Glutamatergic neuron (in vitro differentiated cells): ENCODE data around the gene GIMAP7. TPM values are rescaled to one million over a fixed set of nuclear protein-coding genes. Genes with fewer than 3 reads are reported as not detected.
"Not testable (repeated sequence)": the region's sequence is repeated elsewhere in the genome, so short reads cannot be mapped to it uniquely, and the experiment has no call there.

Experiments
- DNase-seq: peaks from one replicate; pipeline ENCODE4 v3.0.0; 2022
- H3K27ac Mint-ChIP-seq: one replicate; pipeline ENCODE4 v1.8.0; 2020; ENCODE audit warnings: mild to moderate bottlenecking, mixed read lengths, inconsistent platforms; ENCODE audit not compliant: unreplicated experiment
- H3K27me3 Mint-ChIP-seq: one replicate; pipeline ENCODE4 v1.8.0; 2020; ENCODE audit warnings: mild to moderate bottlenecking, moderate library complexity, mixed read lengths, inconsistent platforms; ENCODE audit not compliant: unreplicated experiment
- H3K36me3 Mint-ChIP-seq: one replicate; pipeline ENCODE4 v1.8.0; 2020; ENCODE audit warnings: mild to moderate bottlenecking, mixed read lengths, inconsistent platforms; ENCODE audit not compliant: unreplicated experiment
- H3K4me1 Mint-ChIP-seq: one replicate; pipeline ENCODE4 v1.8.0; 2020; ENCODE audit warnings: mild to moderate bottlenecking, low read depth, mixed read lengths, inconsistent platforms; ENCODE audit not compliant: unreplicated experiment
- H3K4me3 Mint-ChIP-seq: one replicate; pipeline ENCODE4 v1.8.0; 2020; ENCODE audit warnings: mild to moderate bottlenecking, mixed read lengths, inconsistent platforms; ENCODE audit not compliant: unreplicated experiment
- H3K9me3 Mint-ChIP-seq: one replicate; pipeline ENCODE4 v1.8.0; 2020; ENCODE audit warnings: mild to moderate bottlenecking, moderate library complexity, mixed read lengths, inconsistent platforms; ENCODE audit not compliant: unreplicated experiment
- total RNA-seq: library from RNA; stranded (reverse); fragmentation: NEBNext Ultra II Directional; extraction: Animal tissue kit (Norgen Biotek cat#: 25700); gene quantifications from one replicate; pipeline ENCODE4 v1.2.1, GENCODE V29; 2021; ENCODE audit not compliant: unreplicated experiment
- TF ChIP-seq, protein P1 (sequence below): fragments of 200-600 bp; sonication (generic); IDR thresholded peaks from one replicate; pipeline ENCODE4 v1.5.0; 2021; ENCODE audit not compliant: partially characterized antibody, unreplicated experiment

The GIMAP7 gene
- total RNA-seq, 1 donor from 2014 or later = not detected

DNA sequence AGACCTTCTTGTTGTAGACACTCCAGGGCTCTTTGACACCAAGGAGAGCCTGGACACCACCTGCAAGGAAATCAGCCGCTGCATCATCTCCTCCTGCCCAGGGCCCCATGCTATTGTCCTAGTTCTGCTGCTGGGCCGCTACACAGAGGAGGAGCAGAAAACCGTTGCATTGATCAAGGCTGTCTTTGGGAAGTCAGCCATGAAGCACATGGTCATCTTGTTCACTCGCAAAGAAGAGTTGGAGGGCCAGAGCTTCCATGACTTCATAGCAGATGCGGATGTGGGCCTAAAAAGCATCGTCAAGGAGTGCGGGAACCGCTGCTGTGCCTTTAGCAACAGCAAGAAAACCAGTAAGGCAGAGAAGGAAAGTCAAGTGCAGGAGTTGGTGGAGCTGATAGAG, 5.5 kb downstream of the GIMAP7 start:
- no peaks in the 10 kb centered on the region for H3K27me3 Mint-ChIP-seq
- no peak overlapping the region for H3K27ac Mint-ChIP-seq
- no peaks in the 10 kb centered on the region for H3K36me3 Mint-ChIP-seq
- no peaks in the 10 kb centered on the region for H3K9me3 Mint-ChIP-seq
- peaks cover 3% of the 10 kb centered on the region for H3K4me1 Mint-ChIP-seq
- H3K4me3 Mint-ChIP-seq = no peak overlapping the region
- TF ChIP-seq, protein P1, sequence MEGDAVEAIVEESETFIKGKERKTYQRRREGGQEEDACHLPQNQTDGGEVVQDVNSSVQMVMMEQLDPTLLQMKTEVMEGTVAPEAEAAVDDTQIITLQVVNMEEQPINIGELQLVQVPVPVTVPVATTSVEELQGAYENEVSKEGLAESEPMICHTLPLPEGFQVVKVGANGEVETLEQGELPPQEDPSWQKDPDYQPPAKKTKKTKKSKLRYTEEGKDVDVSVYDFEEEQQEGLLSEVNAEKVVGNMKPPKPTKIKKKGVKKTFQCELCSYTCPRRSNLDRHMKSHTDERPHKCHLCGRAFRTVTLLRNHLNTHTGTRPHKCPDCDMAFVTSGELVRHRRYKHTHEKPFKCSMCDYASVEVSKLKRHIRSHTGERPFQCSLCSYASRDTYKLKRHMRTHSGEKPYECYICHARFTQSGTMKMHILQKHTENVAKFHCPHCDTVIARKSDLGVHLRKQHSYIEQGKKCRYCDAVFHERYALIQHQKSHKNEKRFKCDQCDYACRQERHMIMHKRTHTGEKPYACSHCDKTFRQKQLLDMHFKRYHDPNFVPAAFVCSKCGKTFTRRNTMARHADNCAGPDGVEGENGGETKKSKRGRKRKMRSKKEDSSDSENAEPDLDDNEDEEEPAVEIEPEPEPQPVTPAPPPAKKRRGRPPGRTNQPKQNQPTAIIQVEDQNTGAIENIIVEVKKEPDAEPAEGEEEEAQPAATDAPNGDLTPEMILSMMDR = no peak
- no peak for DNase-seq

GRCh38 chr7:150522931-150523330, 8.3 kb downstream of the GIMAP7 start:
- H3K36me3 Mint-ChIP-seq, H3K9me3 Mint-ChIP-seq, DNase-seq, H3K27ac Mint-ChIP-seq, H3K27me3 Mint-ChIP-seq, H3K4me1 Mint-ChIP-seq, H3K4me3 Mint-ChIP-seq: not testable (repeated sequence)

- TF ChIP-seq, protein P1 = no peak
Measured at GRCh38 chr7:150524018-150524417, 9.3 kb downstream of the GIMAP7 start.

DNA sequence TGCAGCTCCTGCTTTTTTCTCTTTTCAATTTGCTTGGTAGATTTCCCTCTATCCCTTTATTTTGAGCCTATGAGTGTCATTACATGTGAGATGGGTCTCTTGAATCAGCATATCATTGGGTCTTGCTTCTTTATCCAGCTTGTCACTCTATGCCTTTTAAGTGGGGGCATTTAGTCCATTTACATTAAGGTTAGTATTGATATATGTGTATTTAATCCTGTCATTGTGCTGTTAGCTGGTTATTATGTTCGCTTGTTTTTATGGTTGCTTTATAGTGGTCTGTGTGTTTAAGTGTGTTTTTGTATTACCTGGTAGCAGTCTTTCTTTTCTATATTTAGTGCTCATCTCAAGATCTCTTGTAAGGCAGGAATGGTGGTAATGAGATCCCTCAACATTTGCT, 17.0 kb downstream of the GIMAP7 start:
- TF ChIP-seq, protein P1 = no peak
- Mint-ChIP-seq H3K27me3 (peaks cover 4% of the 10 kb centered on the region), H3K27ac (no peak overlapping the region), H3K36me3 (peaks cover 5% of the 10 kb centered on the region), H3K9me3 (peaks cover 7% of the 10 kb centered on the region), H3K4me1 (no peaks in the 10 kb centered on the region), H3K4me3 (no peak overlapping the region)
- DNase-seq = no peak

More at GRCh38 chr7:150524018-150524417, 9.3 kb downstream of the GIMAP7 start:
- Mint-ChIP-seq H3K4me1 (peaks cover 3% of the 10 kb centered on the region), H3K9me3 (no peaks in the 10 kb centered on the region), H3K36me3 (no peaks in the 10 kb centered on the region), H3K27ac (no peak overlapping the region), H3K27me3 (no peaks in the 10 kb centered on the region), H3K4me3 (no peak overlapping the region)
- DNase-seq = no peak

GRCh38 chr7:150538259-150538658, 23.6 kb downstream of the GIMAP7 start:
- no peaks in the 10 kb centered on the region for H3K4me1 Mint-ChIP-seq
- TF ChIP-seq, protein P1 = no peak
- peaks cover 4% of the 10 kb centered on the region for H3K9me3 Mint-ChIP-seq
- H3K4me3 Mint-ChIP-seq = no peak overlapping the region
- no peak overlapping the region for H3K27ac Mint-ChIP-seq
- DNase-seq = no peak
- peaks cover 7% of the 10 kb centered on the region for H3K36me3 Mint-ChIP-seq
- peaks cover 2% of the 10 kb centered on the region for H3K27me3 Mint-ChIP-seq

- no peak overlapping the region for H3K27ac Mint-ChIP-seq
- H3K4me3 Mint-ChIP-seq = no peak overlapping the region
- peaks cover 4% of the 10 kb centered on the region for H3K9me3 Mint-ChIP-seq
Measured at GRCh38 chr7:150553163-150553562, 38.5 kb downstream of the GIMAP7 start.

More at GRCh38 chr7:150553163-150553562, 38.5 kb downstream of the GIMAP7 start:
- TF ChIP-seq, protein P1 = no peak
- no peaks in the 10 kb centered on the region for H3K4me1 Mint-ChIP-seq
- DNase-seq = no peak
- no peaks in the 10 kb centered on the region for H3K27me3 Mint-ChIP-seq
- H3K36me3 Mint-ChIP-seq = no peaks in the 10 kb centered on the region
